Nephron (organoid): ENCODE results near the gene DHX40.
"Not testable (repeated sequence)": the region's sequence is repeated elsewhere in the genome, so short reads cannot be mapped to it uniquely, and the experiment has no call there.

Experiments used
- H3K27ac Mint-ChIP-seq, 3 experiments: 2 replicates each; pipeline ENCODE4 v1.8.0; 2020; ENCODE audit warnings: mixed read lengths in 3 of 3, mild to moderate bottlenecking in 2 of 3, moderate library complexity in 1 of 3
- H3K27me3 Mint-ChIP-seq: 2 replicates; pipeline ENCODE4 v1.8.0; 2021; ENCODE audit warnings: low read depth, mild to moderate bottlenecking, moderate library complexity, mixed read lengths
- H3K36me3 Mint-ChIP-seq: 2 replicates; pipeline ENCODE4 v1.8.0; 2020; ENCODE audit warnings: low read depth, mixed read lengths
- H3K4me1 Mint-ChIP-seq: 2 replicates; pipeline ENCODE4 v1.8.0; 2020; ENCODE audit warnings: mixed read lengths
- H3K4me3 Mint-ChIP-seq, 3 experiments: 2 replicates each; pipeline ENCODE4 v1.8.0; 2020; ENCODE audit warnings: mild to moderate bottlenecking in 3 of 3, mixed read lengths in 3 of 3, moderate library complexity in 2 of 3
- H3K9me3 Mint-ChIP-seq: 2 replicates; pipeline ENCODE4 v1.8.0; 2020; ENCODE audit warnings: mixed read lengths
- CTCF ChIP-seq, 3 experiments: fragments of 200-600 bp; sonication (generic); IDR thresholded peaks; one replicate each; pipeline ENCODE4 v1.5.0; 2021; ENCODE audit warnings: antibody characterized with exemption in 3 of 3; ENCODE audit not compliant: unreplicated experiment in 3 of 3

Gene DHX40

GRCh38 chr17:59643159-59644140, 78.0 kb downstream of the DHX40 start:
- Mint-ChIP-seq H3K27me3 (no peaks in the 10 kb centered on the region), H3K27ac (peak overlapping the region; percentile 58 to 82 (median 74)), H3K9me3 (no peaks in the 10 kb centered on the region), H3K4me1 (peaks cover 30% of the 10 kb centered on the region), H3K4me3 (peak overlapping the region in 1 of 3 experiments; percentile 18), H3K36me3 (peaks cover 36% of the 10 kb centered on the region)
- no peak for TF ChIP-seq CTCF (IDR thresholded peaks at IDR 0.05; ENCODE audit: unreplicated experiment in 3 of 3)

- H3K27me3 Mint-ChIP-seq: no peaks in the 10 kb centered on the region
- peaks cover 15% of the 10 kb centered on the region for H3K4me1 Mint-ChIP-seq
- H3K9me3 Mint-ChIP-seq: peaks cover 20% of the 10 kb centered on the region
- H3K36me3 Mint-ChIP-seq: peaks cover 74% of the 10 kb centered on the region
- no peak overlapping the region for H3K27ac Mint-ChIP-seq
- TF ChIP-seq CTCF (IDR thresholded peaks at IDR 0.05; ENCODE audit: unreplicated experiment in 3 of 3): no peak
- H3K4me3 Mint-ChIP-seq: no peak overlapping the region
Measured at GRCh38 chr17:59647288-59647687, 81.9 kb downstream of the DHX40 start.

DNA sequence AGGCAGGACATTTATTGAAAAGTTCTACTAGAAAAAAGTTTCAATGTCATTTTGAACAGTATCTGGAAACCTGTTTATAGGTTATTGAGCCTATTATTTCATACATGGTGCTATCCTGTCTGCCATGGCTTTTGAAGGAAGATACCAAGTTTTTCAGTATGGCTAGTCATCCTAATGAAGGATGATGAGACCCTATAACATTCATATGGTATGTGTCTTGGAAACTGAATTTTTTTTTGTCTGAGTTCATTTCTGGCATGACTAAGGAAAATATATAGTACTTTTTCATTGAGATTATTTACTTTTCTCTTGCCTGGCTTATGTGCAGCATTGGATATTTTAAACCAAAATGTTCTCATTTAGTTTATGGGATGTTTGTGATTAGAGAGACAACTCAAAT, 84.5 kb downstream of the DHX40 start:
- Mint-ChIP-seq H3K4me3 (no peak overlapping the region), H3K27me3 (no peaks in the 10 kb centered on the region), H3K36me3 (peaks cover 91% of the 10 kb centered on the region), H3K4me1 (no peaks in the 10 kb centered on the region), H3K27ac (no peak overlapping the region), H3K9me3 (peaks cover 30% of the 10 kb centered on the region)
- TF ChIP-seq CTCF (IDR thresholded peaks at IDR 0.05; ENCODE audit: unreplicated experiment in 3 of 3): no peak

DNA sequence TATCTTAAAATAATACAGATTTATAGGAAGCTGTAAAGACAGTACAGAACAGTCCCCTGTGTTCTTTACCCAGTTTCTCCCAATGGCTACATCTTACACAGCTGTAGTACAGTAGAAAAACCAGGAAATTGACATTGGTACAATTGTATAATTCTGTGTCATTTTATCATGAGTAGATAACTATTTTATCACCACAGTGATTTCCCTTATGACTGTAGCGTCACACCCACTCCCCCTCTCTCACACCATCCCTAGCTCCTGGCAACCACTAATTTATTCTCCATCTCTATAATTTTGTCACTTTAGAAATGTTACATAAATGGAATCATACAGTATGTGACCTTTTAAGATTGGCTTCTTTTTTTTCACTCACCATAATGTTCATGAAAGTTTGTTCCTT, 85.2 kb downstream of the DHX40 start:
- H3K4me3 Mint-ChIP-seq: no peak overlapping the region
- TF ChIP-seq CTCF (IDR thresholded peaks at IDR 0.05; ENCODE audit: unreplicated experiment in 3 of 3): no peak
- no peaks in the 10 kb centered on the region for H3K27me3 Mint-ChIP-seq
- peaks cover 94% of the 10 kb centered on the region for H3K36me3 Mint-ChIP-seq
- H3K4me1 Mint-ChIP-seq: no peaks in the 10 kb centered on the region
- no peak overlapping the region for H3K27ac Mint-ChIP-seq
- H3K9me3 Mint-ChIP-seq: peaks cover 30% of the 10 kb centered on the region

- Mint-ChIP-seq H3K4me1 (no peaks in the 10 kb centered on the region), H3K27ac (no peak overlapping the region), H3K9me3 (peaks cover 30% of the 10 kb centered on the region), H3K27me3 (no peaks in the 10 kb centered on the region), H3K36me3 (peaks cover 98% of the 10 kb centered on the region), H3K4me3 (no peak overlapping the region)
- no peak for TF ChIP-seq CTCF (IDR thresholded peaks at IDR 0.05; ENCODE audit: unreplicated experiment in 3 of 3)
Measured at GRCh38 chr17:59651346-59651745, 85.9 kb downstream of the DHX40 start.

DNA sequence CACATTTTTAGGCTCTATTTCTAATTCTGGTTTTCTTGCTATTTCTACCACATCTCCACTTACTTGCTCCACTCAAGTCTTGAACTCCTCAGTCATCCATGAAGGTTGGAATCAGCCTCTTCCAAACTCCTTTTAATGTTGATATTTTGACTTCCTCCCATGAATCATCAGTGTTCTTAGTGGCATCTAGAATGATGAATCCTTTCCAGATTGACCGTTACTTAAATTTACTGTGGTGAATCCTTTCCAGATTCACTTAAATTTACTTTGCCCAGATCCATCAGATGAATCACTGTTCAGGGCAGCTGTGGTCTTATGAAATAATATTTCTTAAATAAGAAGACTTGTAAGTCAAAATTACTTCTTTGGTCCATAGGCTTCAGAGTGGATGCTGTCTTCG, 86.7 kb downstream of the DHX40 start:
- no peak for TF ChIP-seq CTCF (IDR thresholded peaks at IDR 0.05; ENCODE audit: unreplicated experiment in 3 of 3)
- H3K27me3 Mint-ChIP-seq: no peaks in the 10 kb centered on the region
- no peak overlapping the region for H3K27ac Mint-ChIP-seq
- peaks cover 30% of the 10 kb centered on the region for H3K9me3 Mint-ChIP-seq
- no peak overlapping the region for H3K4me3 Mint-ChIP-seq
- no peaks in the 10 kb centered on the region for H3K4me1 Mint-ChIP-seq
- peaks cover 93% of the 10 kb centered on the region for H3K36me3 Mint-ChIP-seq

- not testable (repeated sequence) for H3K4me3 Mint-ChIP-seq, H3K4me1 Mint-ChIP-seq, H3K27ac Mint-ChIP-seq, H3K27me3 Mint-ChIP-seq
- peaks cover 16% of the 10 kb centered on the region for H3K9me3 Mint-ChIP-seq
- H3K36me3 Mint-ChIP-seq: peaks cover 82% of the 10 kb centered on the region
Measured at GRCh38 chr17:59656624-59657023, 91.2 kb downstream of the DHX40 start.
